DMS53 treated with DMSO at 0.1 percent for 48 hours (cell line): ENCODE results near the gene PA2G4.
A peak's percentile ranks its signal among the peaks of the same experiment; 100 is the strongest.
"Not testable (repeated sequence)": the region's sequence is repeated elsewhere in the genome, so short reads cannot be mapped to it uniquely, and the experiment has no call there.

Source experiments
- DNase-seq: peaks from one replicate; lab custom pipeline; 2025; ENCODE audit not compliant: unreplicated experiment; lab: John Stamatoyannopoulos, UW

PA2G4 gene

DNA sequence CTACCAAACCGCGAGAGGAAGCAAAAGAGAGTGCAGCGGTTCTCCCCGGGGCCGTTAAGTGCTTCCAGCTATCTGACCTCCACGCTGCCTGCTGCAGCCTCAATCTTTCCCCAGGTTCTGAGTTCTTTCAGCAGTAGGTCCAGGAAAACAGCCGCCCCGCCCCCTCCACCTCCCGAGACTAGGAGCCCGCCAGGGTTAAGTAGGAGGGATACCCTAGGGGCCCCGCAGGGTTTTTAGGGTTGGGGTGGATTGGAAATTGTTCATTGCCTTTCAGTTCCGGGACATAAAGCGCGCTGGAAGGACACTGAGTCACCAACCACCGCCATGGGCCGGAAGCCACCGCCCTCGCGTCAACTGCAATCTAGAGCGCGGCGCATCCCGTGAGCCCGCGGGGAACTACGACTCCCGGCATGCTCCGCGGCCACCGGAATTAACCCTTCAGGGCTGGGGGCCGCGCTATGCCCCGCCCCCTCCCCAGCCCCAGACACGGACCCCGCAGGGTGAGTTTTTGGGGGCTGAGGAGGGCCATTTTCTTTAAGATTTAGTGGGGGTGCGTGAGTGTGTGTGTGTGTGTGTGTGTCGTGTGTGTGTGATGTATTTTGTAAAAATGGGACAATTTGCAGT lies 47.9 kb downstream of the PA2G4 start, which contains the start of gene MYL6B:
Gene MYL6B, plus strand, starts transcription at position 456 of the 624 bp plus-strand sequence. CDS start 1,332 bp downstream, outside the sequence.
- peak; percentile 86 for DNase-seq

DNA sequence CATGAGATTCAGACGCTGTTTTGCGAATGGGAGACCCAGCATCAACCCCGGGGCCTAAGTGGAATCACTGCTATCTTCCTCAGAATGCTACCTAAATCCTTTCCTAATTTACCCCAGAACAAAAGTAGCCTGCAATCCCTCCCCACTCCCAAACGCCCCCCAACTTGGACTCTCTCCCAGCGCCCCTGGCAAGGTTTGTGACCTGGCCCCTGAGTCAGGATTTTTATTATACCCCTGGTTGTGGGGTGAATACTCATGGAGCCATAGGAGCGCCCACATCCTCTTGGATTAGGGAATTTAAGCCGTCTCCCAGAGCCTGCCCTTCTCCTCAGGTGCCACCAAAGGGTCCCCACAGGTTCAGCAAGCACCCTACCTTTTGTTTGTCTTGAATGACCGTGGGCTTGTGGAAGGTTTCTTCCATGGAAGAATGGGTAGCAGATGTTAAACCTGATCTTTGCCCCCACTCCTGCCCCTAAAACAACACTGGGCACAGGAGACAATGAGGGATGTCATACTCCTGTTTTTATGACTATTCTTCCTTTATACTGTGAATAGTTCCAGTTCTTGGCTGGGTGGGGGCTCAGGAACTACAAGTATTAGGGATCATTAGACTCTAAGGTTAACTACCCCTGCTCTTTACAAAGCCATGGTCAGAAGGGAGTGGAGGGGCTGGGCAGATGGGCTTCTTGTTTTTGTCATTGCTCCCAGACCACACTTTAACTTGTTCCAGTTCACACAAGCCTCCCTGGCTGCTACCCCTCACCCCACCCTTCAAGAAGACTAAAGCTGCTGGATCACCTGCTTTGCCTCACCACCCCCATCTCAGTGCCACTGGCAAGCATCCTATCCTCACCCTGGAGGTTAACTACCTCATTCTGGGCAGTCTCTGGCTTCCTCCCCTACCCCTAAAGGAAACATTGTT lies 48.7 kb downstream of the PA2G4 start:
- no peak for DNase-seq

DNA sequence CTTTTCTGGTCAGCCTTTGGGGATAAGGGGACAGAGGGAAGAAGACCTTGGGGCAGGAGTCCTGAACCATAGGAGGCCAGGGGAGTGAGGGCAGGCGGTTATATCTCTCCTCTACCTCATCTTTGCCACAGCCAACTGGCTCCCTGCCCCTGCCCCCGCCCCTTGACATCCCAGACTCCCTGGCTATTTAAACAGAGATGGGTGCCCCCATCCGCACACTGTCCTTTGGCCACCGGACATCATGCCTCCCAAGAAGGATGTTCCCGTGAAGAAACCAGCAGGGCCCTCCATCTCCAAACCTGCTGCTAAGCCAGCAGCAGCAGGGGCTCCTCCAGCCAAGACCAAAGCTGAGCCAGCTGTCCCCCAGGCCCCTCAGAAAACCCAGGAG lies 49.3 kb downstream of the PA2G4 start:
- DNase-seq, result no peak

DNA sequence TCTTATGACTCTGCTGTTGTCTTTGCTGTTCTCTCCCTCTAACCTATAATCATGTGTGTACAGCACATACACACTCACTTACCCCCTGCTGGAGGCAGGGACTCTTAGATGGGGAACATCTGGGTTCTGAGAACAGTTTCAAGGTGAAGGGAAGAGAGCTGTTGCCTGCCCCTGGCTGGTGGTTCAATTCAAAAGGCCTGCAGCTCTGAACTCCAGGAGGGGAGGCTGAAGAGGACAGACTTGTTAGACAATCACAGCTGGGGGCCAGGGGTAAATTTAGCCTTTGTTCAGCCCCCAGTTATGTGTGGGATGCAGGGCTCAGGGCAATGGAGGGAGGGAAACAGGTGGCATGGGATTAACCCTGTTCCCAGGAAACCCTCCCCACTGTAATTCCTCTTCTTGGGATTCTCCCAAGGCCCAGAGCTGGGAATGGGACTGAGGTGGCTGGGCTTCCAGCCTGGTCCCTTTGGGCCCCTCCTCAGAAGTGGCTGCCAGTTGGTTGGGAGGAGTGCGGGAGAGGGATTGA lies 50.0 kb downstream of the PA2G4 start:
- DNase-seq, result no peak

DNA sequence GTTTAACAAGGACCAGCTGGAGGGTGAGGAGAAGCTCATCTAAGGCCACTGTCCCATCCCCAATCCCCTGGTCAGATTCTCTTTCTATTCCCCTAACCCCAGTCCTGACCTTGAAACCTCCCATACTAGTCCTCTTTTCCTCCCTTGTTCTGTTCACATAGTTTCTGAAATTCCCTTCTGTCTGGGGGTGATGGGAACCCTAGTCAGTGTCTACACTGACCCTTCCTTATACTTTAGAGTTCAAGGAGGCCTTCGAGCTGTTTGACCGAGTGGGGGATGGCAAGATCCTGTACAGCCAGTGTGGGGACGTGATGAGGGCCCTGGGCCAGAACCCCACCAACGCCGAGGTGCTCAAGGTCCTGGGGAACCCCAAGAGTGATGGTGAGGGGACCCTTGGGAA lies 50.5 kb downstream of the PA2G4 start:
- no peak for DNase-seq

DNA sequence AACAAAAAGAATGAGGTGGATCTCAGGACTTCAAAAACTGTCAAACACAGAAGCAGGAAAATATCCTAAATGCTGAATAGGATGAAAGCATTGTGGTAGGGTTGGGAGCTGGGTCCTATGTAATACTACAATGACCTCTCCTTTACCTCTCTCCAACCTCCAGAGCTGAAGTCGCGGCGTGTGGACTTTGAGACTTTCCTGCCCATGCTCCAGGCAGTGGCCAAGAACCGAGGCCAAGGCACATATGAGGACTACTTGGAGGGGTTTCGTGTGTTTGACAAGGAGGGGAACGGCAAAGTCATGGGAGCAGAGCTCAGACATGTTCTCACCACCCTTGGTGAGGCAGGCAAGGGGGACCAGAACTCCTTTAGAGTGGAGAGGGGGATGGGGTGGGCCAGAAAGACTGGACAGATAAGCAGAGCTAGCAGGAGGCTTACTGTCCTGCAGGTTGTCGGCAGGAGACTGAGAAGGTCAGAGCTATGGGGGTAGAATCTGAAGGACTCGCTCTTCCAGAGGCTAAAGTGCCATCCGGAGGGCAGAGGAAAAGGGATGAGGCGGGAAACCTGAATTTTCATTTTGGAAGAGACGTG lies 51.0 kb downstream of the PA2G4 start:
- DNase-seq, result no peak

DNA sequence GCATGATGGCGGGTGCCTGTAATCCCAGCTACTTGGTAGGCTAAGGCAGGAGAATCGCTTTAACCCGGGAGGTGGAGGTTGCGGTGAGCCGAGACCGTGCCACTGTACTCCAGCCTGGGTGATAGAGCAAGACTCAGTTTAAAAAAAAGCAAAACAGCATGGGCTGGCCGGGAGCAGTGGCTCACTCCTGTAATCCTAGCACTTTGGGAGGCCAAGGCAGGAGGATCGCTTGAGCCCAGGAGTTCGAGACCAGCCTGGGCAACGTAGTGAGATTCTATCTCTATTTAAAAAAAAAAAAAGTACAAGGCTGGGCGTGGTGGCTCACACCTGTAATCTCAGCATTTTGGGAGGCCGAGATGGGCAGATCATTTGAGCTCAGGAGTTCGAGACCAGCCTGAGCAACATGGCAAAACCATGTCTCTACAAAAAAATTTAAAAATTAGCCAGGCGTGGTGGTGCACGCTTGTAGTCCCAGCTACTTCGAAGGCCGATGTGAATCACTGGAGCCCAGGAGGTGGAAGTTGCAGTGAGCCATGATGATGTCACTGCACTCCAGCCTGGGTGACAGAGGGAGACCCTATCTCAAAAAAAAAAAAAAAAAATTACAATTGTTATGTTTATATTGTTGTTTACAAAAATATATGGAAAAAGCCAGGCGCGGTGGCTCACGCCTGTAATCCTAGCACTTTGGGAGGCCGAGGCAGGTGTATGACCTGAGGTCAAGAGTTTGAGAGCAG lies 52.3 kb downstream of the PA2G4 start:
- not testable (repeated sequence) for DNase-seq

DNA sequence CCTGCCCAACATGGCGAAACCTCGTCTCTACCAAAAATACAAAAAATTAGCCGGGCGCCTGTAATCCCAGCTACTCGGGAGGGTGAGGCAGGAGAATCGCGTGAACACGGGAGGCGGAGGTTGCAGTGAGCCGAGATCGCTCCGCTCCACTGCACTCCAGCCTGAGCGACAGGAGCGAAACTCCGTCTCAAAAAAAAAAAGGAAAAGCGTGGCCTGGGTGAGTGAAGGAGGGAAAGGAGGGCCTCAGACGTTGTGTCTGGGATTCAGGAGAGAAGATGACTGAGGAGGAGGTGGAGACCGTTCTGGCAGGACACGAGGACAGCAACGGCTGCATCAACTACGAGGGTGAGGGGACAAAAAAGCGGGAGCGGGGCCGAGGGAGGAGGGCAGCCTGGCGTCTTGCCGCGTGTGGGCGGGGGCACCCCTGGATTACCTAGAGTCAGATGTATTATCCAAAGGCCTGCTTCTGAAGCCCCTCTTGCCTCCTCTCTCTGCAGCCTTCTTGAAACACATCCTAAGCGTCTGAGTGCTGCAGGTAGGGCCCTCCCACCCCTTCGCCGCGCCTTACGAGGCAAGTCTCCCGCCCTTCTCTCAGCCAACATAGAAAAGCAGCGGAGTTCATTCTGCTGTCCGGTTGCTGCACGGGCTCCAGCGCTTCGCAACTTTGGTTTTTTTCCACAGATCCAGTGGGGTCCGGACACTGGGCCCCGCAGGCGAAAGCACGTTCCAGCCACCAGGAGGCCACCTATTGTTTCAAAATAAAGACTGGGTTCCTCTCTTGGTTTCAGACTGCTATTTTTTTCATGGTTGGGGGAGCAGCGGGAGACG lies 53.1 kb downstream of the PA2G4 start:
- peak; percentile 79 for DNase-seq

DNA sequence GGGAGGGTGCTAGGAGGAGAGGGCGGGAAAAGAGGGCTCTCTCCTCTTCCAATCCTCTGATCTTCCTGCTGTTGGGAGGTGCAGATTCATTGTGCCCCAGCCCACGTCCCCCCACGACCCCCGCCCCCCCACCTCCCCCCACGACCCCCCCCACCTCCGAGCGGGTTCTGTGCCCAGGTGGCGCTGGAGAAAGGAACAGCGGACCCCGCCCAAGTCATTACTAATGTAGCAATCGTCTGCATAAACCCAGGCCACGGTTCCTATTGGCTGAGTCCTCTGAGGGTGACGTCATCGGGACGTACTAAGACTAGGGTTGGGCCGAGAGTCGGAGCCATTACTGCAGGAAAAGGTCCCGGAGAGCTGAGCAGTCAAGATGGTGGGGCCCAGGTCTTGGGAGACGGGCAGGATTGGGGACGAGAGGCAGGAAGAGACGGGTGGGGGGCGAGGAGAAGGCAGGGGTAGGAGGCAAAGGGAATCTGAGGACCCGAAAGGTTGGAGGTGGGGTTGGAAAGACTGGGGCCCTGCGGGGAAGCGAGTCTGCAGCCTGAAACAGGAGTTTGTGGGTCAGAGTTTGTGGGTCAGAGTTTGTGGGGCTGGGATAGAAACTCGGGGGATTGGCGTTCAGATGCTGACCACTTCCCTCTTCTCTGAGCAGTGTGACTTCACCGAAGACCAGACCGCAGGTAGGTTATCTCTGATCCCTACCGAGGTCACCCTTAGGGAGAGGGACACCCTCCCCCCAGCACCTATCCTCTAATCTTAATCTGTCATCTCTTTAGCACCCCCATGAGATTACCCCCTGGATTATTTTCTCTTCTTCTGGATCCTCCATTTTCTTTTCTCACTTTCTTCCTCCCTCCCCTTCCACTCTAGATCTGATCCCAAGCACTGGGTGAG lies 53.9 kb downstream of the PA2G4 start, which contains the start of gene MYL6:
Gene MYL6, plus strand, starts transcription at position 331 of the 897 bp plus-strand sequence. Its CDS starts 43 bp downstream, at position 374.
- DNase-seq, result peak; percentile 93

DNA sequence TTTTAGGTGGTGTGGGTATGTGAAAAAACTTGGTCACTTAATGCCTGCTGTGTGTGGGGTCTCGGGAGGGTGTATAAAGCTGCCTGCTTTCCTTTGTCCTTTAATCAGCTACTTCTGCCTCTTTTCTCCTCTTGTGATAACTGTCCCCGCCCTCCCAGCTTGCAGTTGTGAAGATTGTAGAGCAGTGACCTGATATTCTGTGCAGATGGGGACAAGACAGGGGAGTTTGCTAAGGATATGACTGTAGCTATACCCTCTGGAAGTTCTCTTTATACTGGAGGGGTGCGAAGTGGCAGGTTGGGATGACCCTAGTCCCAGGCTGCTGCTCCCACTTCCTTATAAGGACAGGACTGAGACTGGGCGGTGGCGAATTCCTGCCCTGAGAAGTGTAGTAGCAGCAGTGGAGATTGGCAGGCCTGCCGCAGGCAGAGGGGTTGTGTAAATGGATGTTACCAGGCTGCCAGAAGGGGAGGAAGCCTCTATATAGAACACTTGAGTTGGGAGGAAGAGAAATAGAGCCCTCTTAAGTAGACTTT lies 54.6 kb downstream of the PA2G4 start:
- peak; percentile 17 for DNase-seq

DNA sequence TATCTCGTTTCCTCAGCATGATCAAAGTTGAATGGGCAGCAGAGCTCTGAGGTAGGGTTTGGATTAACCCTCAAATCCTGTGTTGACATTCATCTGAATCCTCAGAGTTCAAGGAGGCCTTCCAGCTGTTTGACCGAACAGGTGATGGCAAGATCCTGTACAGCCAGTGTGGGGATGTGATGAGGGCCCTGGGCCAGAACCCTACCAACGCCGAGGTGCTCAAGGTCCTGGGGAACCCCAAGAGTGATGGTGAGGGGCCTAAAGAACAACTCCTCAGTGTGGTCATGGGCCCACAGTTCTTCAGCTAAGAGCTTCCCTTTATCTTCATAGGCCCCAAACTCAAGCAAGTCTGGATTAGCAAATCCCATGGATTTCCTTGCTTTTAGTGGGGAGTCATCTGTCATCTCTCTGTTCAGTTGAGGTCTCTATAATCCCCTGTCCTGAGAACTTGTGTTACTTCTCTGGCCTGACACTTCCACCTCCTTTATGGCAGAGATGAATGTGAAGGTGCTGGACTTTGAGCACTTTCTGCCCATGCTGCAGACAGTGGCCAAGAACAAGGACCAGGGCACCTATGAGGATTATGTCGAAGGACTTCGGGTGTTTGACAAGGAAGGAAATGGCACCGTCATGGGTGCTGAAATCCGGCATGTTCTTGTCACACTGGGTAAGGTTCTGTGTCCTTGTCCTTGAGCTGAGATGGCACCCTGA lies 55.3 kb downstream of the PA2G4 start:
- DNase-seq, result no peak

DNA sequence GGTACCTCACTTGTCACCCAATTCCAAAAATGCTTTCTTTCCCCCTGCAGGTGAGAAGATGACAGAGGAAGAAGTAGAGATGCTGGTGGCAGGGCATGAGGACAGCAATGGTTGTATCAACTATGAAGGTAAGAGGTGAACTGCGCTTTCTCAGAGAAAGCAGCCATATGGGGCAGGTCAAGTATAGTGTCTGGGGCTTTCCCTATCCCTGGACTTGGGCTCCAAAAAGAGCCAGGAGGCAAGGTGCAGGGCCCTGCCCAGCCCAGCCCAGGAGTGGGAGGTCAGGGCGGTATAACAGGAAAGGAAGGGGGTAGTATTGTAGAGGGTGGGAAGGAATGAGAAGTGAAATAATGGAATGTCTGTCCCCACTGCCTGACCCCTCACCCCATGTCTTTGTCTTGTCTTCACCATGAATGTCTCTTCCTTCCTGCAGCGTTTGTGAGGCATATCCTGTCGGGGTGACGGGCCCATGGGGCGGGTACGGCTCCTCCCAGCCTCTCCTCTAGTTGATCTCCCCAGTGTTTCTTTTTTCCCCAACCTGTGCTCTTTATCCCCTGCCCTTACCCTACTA lies 55.9 kb downstream of the PA2G4 start:
- DNase-seq, result no peak

DNA sequence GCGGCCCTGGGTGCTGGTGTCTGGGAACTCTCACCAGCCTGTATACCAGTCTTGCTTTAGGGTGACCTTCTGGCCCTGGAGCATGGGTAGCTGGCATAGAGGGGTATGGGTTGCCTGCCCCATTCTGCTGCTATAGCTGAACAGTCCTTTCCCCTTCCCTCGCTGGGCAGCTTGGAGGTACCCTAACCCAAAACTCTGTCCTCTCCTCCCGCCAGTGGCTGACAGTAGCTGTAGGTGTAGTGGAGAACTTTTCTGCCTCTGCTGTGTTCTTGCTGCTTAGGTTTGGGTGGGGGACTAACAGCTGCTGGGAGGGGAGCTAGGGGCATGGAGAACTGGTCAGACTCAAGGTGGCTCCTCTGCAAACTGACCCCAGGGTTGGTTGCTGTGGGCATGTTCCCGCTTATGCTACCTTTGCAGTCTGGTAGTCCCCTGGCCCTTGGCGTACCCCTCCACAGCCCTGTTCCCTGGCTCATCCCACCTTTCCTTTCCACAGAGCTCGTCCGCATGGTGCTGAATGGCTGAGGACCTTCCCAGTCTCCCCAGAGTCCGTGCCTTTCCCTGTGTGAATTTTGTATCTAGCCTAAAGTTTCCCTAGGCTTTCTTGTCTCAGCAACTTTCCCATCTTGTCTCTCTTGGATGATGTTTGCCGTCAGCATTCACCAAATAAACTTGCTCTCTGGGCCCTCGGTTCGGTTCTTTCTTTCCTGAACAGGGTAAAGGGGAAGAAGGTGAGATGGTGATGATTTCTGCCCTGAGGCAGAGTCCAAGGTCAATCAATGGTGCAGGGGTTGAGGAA lies 56.7 kb downstream of the PA2G4 start:
- DNase-seq, result no peak

DNA sequence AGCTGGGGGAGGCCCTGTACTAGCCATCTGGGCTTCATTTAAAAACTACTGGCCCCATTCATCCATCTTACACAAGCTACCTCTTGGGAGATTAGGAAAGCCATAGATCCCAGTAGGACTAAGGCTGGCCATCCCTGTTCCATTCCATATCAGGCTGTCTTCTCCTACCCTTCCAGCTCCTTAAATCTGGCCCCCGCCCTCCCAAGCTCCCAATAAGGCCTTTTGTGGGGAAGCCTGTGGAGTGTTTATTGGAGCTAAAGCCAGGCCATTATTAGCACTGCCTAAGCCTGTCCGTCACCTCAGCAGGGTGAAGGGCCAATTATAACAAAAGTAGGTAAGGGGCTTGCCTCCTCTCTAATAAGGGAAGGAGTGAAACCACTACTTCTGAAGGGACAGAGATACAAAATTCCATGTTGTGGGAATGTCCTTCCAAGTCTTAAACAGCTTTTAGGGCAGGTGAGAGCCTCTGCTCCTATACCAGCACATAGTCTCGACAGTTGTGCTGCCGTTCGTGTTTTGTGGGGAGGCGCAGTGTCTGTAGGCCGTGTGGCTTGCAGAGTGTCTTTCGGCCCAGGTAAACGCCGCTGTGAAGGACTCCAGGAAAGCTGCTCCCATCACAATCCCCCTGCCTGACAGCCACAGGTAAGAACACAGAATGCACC lies 57.5 kb downstream of the PA2G4 start:
- no peak for DNase-seq

DNA sequence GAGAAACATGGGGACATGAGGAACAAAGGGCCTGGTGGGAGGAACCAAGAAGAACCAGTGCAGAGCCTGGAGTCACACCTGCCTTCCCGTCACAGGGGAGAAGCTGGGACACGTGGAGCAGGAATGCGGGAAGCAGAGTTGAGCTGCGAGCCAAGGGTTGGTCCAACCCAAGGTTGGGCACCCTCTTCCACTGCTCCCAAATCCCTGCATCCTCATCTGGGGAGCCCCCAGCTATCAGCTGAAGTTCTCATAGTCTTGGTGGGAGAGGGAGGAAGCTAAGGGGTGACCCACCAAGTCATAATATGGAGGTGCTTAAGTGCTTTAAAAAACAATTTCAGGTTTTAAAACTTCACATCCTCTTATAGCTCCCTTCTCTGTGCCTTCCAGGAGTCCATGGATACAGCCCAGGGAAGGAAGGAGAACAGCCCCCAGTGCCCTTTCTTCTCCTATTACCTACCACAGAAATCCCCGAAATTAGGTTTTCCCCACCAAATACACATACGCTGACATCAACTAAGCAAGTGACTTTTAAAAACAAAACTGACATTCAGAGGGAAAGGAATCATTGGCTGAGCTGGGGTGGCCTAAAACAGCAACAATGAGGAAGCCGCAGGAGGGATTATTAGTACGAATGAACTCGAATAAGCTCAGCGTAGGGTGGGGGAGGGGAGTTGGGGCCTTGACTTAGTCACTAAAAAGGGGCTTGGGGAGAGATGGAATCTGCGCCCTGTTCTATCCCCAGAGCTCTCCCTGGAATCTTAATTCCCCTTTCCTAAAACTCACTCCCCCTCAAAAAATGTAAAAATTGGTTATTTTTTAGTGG lies 58.3 kb downstream of the PA2G4 start:
- DNase-seq, result no peak
